RWPE1 (cell line): ENCODE data around the gene CLN3.
"Not testable (repeated sequence)": the region's sequence is repeated elsewhere in the genome, so short reads cannot be mapped to it uniquely, and the experiment has no call there.

Experiments
- CTCF ChIA-PET: fragments of 350-600 bp; sonication (Branson Sonifier 250); formaldehyde crosslinking; extraction: SDS; loops from one replicate; lab custom pipeline; 2021; lab: Yijun Ruan, JAX
- POLR2A ChIA-PET: fragments of 400-600 bp; formaldehyde crosslinking; extraction: SDS; loops from one replicate; lab custom pipeline; 2020; ENCODE audit warnings: antibody characterized with exemption; ENCODE audit not compliant: low non-redundant PET; lab: Yijun Ruan, JAX
- DNase-seq: peaks from one replicate; pipeline ENCODE4 v3.0.0; 2012; ENCODE audit warnings: low spot score
- H3K27ac ChIP-seq: fragments of 450-650 bp; 2 replicates; pipeline ENCODE4 v1.5.1; 2017
- CTCF ChIP-seq: fragments of 450-650 bp; conservative IDR thresholded peaks from 2 replicates; pipeline ENCODE4 v1.5.1; 2017; ENCODE audit warnings: low read depth, mild to moderate bottlenecking

The CLN3 gene

DNA sequence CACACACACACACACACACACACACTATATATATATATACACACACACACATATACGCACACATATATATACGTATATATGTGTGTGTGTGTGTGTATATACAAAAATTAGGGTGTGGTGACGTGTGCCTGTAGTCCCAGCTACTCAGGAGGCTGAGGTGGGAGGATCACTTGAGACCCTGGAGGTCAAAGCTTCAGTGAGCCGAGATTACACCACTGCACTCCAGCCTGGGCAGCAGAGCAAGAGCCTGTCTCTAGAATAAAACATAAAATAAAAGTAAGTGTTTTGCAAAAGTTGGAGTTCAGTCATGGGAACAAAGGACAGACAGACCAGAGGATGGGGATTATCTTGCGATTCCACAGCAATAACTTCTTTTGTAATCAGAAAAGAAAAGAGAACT is 36.1 kb upstream of the CLN3 start:
- no peak for TF ChIP-seq CTCF
- POLR2A ChIA-PET, result no interaction called here
- DNase-seq, result no peak
- H3K27ac ChIP-seq, result no peak overlapping the region
- CTCF ChIA-PET, result interaction anchor here (0.5 kb wide), 1 partner anchor 38 kb away, joined by 6 read pairs; no protein-coding TSS in a partner anchor

- POLR2A ChIA-PET, DNase-seq, H3K27ac ChIP-seq: not testable (repeated sequence)
- CTCF ChIA-PET, result interaction anchor here (0.5 kb wide), 1 partner anchor 38 kb away, joined by 6 read pairs; no protein-coding TSS in a partner anchor
These were observed 35.4 kb upstream of the CLN3 start for GRCh38 chr16:28527100-28527785.

DNA sequence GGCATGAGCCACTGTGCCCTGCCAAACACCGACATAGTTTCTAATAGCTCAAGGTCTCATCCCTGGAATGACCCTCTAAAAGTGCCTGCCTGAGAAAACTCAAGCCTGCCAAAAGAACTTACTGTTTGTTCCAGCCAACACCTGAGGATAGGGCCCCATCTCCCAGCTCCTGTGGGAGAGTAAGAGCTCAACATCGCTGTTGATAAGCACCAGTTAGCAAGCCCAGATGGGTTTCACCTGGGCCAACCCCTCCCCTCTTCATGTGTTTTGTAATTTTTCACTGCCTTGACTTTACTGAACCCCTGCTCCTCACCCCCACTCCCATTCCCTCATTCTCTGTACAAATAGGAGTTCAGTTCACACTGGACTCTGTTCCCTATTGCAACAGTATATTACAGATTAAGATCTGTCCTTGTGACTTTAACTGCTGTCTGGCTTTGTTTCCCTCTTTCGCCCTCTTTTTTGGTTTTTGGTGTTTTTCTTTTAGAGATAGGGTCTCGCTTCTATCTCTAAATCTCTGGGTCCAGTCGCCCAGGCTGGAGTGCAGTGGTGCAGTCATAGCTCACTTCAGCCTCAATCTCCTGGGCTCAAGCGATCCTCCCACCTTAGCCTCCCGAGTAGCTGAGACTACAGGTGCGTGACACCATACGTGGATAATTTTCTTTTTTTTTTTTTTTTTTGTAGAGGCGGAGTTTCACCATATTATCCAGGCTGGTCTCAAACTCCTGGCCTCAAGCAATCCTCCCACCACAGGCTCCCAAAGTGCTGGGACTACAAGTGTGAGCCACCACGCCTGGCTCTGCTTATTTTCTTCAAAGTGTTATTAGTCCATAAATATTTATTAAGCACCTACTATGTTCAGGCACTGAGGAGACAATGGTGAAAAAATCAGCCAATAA is 34.6 kb upstream of the CLN3 start:
- CTCF ChIA-PET, result interaction anchor here (0.6 kb wide), 1 partner anchor 11 kb away, joined by 4 read pairs; no protein-coding TSS in a partner anchor

GRCh38 chr16:28524681-28525171 is 32.9 kb upstream of the CLN3 start:
- POLR2A ChIA-PET, result no interaction called here
- no peak for DNase-seq
- CTCF ChIA-PET, result interaction anchor here (0.7 kb wide), 1 partner anchor 30 kb away, joined by 3 read pairs; no protein-coding TSS in a partner anchor
- TF ChIP-seq CTCF, result no peak
- H3K27ac ChIP-seq, result no peak overlapping the region

More for the DNA sequence above, 34.6 kb upstream of the CLN3 start:
- no peak for TF ChIP-seq CTCF
- POLR2A ChIA-PET, result no interaction called here
- DNase-seq, result no peak
- H3K27ac ChIP-seq, result no peak overlapping the region

- no peak for TF ChIP-seq CTCF
- no peak for DNase-seq
- ChIA-PET POLR2A (no interaction called here), CTCF (no interaction called here)
- H3K27ac ChIP-seq, result no peak overlapping the region
These were observed 30.9 kb upstream of the CLN3 start for GRCh38 chr16:28522792-28523191.

- no peak overlapping the region for H3K27ac ChIP-seq
- no peak for DNase-seq
- CTCF ChIA-PET, result interaction anchor here (0.5 kb wide), 1 partner anchor 65 kb away, joined by 4 read pairs; no protein-coding TSS in a partner anchor
- POLR2A ChIA-PET, result no interaction called here
- TF ChIP-seq CTCF, result no peak
These were observed 29.6 kb upstream of the CLN3 start for GRCh38 chr16:28521436-28521835.
